ENCODE measurements around the gene BLOC1S5. TPM values are rescaled to one million over a fixed set of nuclear protein-coding genes. Genes with fewer than 3 reads are reported as not detected.

The BLOC1S5 gene, protein sequence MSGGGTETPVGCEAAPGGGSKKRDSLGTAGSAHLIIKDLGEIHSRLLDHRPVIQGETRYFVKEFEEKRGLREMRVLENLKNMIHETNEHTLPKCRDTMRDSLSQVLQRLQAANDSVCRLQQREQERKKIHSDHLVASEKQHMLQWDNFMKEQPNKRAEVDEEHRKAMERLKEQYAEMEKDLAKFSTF
- total RNA-seq = 16.5 to 20.9 TPM (median 19.7 TPM) in 3 replicates

- peaks cover 22% of the 10 kb centered on the region for H3K4me1 Mint-ChIP-seq
- DNase-seq (ENCODE audit: low spot score in 2 of 2, unreplicated experiment in 2 of 2) = peak; percentile 92 to 97
- H3K9me3 Mint-ChIP-seq = no peaks in the 10 kb centered on the region
- no peaks in the 10 kb centered on the region for H3K27me3 Mint-ChIP-seq (ENCODE audit: low read depth)
- TF ChIP-seq, protein P1, sequence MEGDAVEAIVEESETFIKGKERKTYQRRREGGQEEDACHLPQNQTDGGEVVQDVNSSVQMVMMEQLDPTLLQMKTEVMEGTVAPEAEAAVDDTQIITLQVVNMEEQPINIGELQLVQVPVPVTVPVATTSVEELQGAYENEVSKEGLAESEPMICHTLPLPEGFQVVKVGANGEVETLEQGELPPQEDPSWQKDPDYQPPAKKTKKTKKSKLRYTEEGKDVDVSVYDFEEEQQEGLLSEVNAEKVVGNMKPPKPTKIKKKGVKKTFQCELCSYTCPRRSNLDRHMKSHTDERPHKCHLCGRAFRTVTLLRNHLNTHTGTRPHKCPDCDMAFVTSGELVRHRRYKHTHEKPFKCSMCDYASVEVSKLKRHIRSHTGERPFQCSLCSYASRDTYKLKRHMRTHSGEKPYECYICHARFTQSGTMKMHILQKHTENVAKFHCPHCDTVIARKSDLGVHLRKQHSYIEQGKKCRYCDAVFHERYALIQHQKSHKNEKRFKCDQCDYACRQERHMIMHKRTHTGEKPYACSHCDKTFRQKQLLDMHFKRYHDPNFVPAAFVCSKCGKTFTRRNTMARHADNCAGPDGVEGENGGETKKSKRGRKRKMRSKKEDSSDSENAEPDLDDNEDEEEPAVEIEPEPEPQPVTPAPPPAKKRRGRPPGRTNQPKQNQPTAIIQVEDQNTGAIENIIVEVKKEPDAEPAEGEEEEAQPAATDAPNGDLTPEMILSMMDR (IDR thresholded peaks at IDR 0.05; ENCODE audit: unreplicated experiment) = no peak
- peak within 1 kb of the TSS; percentile 94 for H3K4me3 Mint-ChIP-seq
- peaks cover 8% of the 10 kb centered on the region for H3K36me3 Mint-ChIP-seq
- peak within 1 kb of the TSS; percentile 96 for H3K27ac Mint-ChIP-seq
Observed at GRCh38 chr6:8063761-8064637, at the start of gene BLOC1S5. Gene BLOC1S5, minus strand, starts transcription at chr6:8064389. Its CDS starts 13 bp downstream, at chr6:8064376.

GRCh38 chr6:8113131-8113654, 49.0 kb upstream of the BLOC1S5 start:
- H3K36me3 Mint-ChIP-seq = no peaks in the 10 kb centered on the region
- peaks cover 3% of the 10 kb centered on the region for H3K27me3 Mint-ChIP-seq (ENCODE audit: low read depth)
- no peaks in the 10 kb centered on the region for H3K4me1 Mint-ChIP-seq
- H3K27ac Mint-ChIP-seq = no peak overlapping the region
- H3K9me3 Mint-ChIP-seq = peaks cover 3% of the 10 kb centered on the region
- no peak overlapping the region for H3K4me3 Mint-ChIP-seq
- DNase-seq (ENCODE audit: low spot score in 2 of 2, unreplicated experiment in 2 of 2) = no peak
- TF ChIP-seq, protein P1 (IDR thresholded peaks at IDR 0.05; ENCODE audit: unreplicated experiment) = no peak

DNA sequence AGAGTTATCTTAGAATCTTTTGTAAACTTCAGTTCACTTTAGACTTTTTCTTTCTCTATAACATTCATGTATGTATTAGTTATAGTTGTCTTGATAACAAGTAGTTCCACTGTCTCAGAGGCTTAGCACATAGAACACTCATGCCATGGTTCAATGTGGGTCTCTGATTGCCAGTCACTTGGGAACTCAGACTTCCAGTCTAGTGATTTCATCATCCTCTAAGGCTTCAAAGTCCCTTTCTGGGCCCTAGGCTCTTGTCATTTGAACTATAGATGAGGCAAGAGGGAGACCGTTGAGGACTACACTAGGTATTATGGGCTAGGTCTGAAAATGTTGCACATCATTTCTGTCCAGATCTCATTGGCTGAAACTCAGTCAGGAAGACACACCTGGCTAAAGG, 46.5 kb upstream of the BLOC1S5 start:
- Mint-ChIP-seq H3K27me3 (ENCODE audit: low read depth) (peaks cover 5% of the 10 kb centered on the region), H3K27ac (no peak overlapping the region), H3K36me3 (no peaks in the 10 kb centered on the region)

GRCh38 chr6:8110117-8110721, 46.0 kb upstream of the BLOC1S5 start:
- Mint-ChIP-seq H3K9me3 (peaks cover 3% of the 10 kb centered on the region), H3K27ac (no peak overlapping the region), H3K36me3 (no peaks in the 10 kb centered on the region), H3K4me3 (no peak overlapping the region), H3K27me3 (ENCODE audit: low read depth) (peaks cover 5% of the 10 kb centered on the region), H3K4me1 (no peaks in the 10 kb centered on the region)
- no peak for DNase-seq (ENCODE audit: low spot score in 2 of 2, unreplicated experiment in 2 of 2)
- TF ChIP-seq, protein P1 (IDR thresholded peaks at IDR 0.05; ENCODE audit: unreplicated experiment) = no peak

More for the DNA sequence above, 46.5 kb upstream of the BLOC1S5 start:
- TF ChIP-seq, protein P1 (IDR thresholded peaks at IDR 0.05; ENCODE audit: unreplicated experiment) = no peak
- Mint-ChIP-seq H3K4me1 (no peaks in the 10 kb centered on the region), H3K9me3 (peaks cover 6% of the 10 kb centered on the region), H3K4me3 (no peak overlapping the region)
- DNase-seq (ENCODE audit: low spot score in 2 of 2, unreplicated experiment in 2 of 2) = no peak

GRCh38 chr6:8108759-8109539, 44.8 kb upstream of the BLOC1S5 start:
- H3K4me1 Mint-ChIP-seq = no peaks in the 10 kb centered on the region
- no peak for DNase-seq (ENCODE audit: low spot score in 2 of 2, unreplicated experiment in 2 of 2)

More at GRCh38 chr6:8108759-8109539, 44.8 kb upstream of the BLOC1S5 start:
- Mint-ChIP-seq H3K27me3 (ENCODE audit: low read depth) (peaks cover 2% of the 10 kb centered on the region), H3K9me3 (peaks cover 3% of the 10 kb centered on the region), H3K27ac (no peak overlapping the region), H3K36me3 (no peaks in the 10 kb centered on the region), H3K4me3 (no peak overlapping the region)
- TF ChIP-seq, protein P1 (IDR thresholded peaks at IDR 0.05; ENCODE audit: unreplicated experiment) = no peak
